ENCODE results near the gene SLC15A3.
A peak's percentile ranks its signal among the peaks of the same experiment; 100 is the strongest.

Gene SLC15A3

DNA sequence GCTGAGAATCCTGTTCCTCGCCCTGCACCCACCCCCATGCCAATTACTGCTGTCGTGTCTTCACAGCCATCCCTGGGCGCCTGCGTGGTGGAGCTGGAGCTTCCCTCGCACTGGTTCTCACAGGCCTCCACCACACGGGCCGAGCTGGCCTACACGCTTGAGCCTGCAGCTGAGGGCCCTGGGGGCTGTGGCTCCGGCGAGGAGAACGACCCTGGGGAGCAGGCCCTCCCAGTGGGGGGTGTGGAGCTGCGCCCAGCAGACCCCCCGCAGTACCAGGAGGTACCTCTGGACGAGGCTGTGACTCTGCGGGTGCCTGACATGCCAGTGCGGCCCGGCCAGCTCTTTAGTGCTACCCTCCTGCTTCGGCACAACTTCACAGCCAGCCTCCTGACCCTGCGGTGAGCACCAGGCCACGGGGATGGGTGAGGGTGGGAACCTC, 23.4 kb downstream of the SLC15A3 start:
- no peak for DNase-seq (ENCODE audit: low spot score)

DNA sequence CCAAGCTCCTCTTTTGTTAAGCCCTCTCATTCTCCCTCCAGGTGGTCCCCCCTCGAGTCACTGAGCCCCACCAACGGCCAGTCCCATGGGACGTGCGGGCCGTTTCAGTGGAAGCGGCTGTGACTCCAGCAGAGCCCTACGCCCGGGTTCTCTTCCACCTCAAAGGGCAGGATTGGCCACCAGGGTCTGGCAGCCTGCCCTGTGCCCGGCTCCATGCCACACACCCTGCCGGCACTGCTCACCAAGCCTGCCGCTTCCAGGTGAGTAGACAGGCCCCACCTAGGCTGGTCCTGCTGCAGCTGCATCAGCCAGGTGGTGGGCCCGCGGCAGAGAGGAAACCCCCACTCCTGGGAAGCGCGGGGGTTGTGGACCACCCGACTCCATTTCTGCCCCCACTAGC, 24.4 kb downstream of the SLC15A3 start:
- DNase-seq (ENCODE audit: low spot score), result no peak

- no peak for DNase-seq (ENCODE audit: low spot score)
These were observed 24.8 kb downstream of the SLC15A3 start for GRCh38 chr11:60927061-60927592.

- no peak for DNase-seq (ENCODE audit: low spot score)
These were observed 25.5 kb downstream of the SLC15A3 start for GRCh38 chr11:60926500-60926899.

DNA sequence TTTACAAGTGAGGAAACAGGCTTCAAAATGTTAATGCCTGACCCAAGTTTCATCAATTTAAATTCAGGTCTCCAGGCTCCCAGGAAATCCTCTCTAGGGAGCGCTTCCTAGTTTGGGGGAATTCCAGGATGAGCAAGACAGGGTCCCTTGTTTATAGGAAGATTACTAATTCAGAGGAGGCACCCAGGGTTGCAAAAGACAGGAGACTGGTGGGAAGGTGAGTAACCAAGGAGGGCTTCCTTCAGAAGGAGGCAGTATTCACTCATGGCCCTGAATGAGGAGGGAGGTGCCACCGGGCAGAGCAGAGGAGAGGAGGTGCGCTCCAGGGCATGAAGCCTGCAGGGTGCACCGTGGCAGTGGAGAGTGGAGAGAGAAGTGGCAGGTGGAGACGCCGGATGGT, 26.1 kb downstream of the SLC15A3 start:
- no peak for DNase-seq (ENCODE audit: low spot score)

DNA sequence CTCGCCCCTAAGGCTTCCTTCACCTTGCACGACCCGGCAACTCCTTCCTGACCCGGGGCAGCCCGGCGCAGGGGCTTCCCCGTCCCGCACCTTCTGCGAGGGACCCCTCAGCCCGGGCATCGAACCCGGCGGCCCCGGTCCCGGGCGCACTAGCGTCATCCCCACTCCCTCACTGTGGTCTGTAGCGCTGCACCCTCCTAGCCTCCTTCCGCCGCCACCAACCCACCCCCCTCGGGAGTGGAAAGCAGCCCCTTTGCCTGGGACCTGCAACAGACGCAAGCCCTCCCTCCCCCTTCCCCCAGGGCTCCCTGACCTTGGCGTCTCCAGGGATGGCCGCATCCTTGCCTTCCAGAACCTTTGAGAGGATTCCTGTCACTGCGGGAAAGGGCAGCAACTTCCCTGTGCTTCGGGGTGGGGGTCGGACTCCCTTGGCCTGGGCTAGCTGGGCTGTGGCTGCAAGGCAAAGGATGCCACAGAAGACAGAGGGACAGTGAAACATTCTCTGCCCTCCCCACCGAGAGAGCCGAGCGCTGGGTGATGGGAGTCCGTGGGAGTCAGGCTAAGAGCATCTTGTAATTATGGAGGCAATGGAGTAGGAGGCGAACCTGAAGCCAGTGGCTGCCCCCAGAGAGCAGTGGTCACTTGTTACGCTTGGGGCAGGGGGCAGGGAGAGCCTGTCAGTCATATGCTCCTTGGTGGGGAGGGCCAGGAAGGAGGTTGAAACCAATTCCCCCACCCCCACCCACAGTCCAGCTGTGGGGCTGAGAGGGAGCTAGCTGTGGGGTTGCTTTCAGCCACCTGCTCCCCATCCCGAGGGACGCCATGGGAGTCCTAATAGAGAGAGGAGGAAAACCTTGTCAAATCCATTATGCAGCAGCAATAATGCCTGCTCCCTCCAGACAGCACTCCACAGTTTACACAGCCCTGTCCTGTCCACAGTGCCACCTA, 26.8 kb downstream of the SLC15A3 start:
- no peak for DNase-seq (ENCODE audit: low spot score)

GRCh38 chr11:60924110-60924905, 27.7 kb downstream of the SLC15A3 start, which contains the start of gene TMEM132A:
TMEM132A (plus strand) TSS chr11:60924460; CDS start chr11:60924634, 174 bp downstream.
- peak; percentile 73 for DNase-seq (ENCODE audit: low spot score)

GRCh38 chr11:60923800-60924109, 28.2 kb downstream of the SLC15A3 start:
- DNase-seq (ENCODE audit: low spot score), result no peak

- no peak for DNase-seq (ENCODE audit: low spot score)
These were observed 28.6 kb downstream of the SLC15A3 start for GRCh38 chr11:60923326-60923725.

DNA sequence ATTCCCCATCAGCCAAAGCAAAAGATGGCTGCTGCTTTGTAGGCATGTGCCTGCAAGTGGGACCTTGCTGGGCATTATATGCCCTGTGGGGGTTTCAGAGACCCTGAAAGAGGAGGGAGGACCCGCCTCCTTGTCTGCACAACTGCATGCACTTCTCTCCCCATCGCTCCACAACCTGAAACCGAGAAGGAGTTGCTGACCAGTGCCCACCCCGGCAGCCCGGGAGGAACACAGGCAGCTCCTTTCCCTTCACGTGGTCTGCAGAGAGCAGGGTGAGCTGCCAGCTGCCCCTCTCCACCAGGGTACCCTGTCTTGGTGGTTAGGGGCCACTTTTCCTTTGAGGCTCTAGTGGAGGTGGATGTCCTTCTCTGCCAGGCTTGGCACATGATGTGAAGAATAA, 29.1 kb downstream of the SLC15A3 start:
- DNase-seq (ENCODE audit: low spot score), result no peak

GRCh38 chr11:60921777-60922335, 30.1 kb downstream of the SLC15A3 start:
- DNase-seq (ENCODE audit: low spot score), result no peak

GRCh38 chr11:60921259-60921658, 30.7 kb downstream of the SLC15A3 start:
- DNase-seq (ENCODE audit: low spot score), result no peak

DNA sequence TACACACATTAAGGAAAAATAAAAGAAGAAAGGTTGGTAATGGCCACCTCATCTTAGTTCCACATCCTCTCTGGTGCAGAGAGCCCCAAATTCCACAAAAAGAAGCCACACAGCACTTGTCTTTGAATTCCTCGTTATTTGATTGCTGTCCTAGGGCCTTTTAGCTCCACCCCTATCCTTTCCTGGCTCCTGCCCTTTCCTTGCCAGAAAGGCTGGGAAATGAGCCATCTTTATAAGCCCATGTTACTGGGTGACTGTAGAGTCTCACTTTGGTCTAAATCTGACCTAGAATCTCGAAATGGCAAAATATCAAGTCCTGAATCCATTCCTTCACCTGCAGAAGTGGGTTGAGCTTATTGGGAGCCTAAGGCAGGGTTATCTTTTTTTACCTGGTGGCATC, 32.0 kb downstream of the SLC15A3 start:
- no peak for DNase-seq (ENCODE audit: low spot score)

DNA sequence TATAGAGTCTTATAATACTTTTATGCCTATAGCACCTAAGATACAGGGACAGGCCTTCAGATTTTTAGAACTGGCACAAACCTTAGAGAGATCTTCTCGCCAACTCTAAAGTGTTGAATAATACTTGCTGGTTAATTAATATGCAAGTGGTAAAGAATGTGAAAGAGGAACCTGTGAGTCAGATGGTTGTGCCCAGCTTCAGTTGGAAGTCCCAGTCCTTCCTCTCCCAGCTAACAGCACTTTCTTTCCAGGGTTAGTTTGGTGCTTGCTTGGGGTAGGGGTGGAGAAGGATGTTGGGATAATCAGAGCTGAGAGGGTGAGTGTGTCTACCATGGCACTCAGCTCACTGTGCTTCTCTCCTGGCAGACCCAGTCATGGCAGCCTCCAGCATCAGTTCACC, 32.7 kb downstream of the SLC15A3 start:
- no peak for DNase-seq (ENCODE audit: low spot score)

- DNase-seq (ENCODE audit: low spot score), result no peak
These were observed 33.1 kb downstream of the SLC15A3 start for GRCh38 chr11:60918939-60919265.

GRCh38 chr11:60918251-60918938, 33.6 kb downstream of the SLC15A3 start:
- no peak for DNase-seq (ENCODE audit: low spot score)

GRCh38 chr11:60917267-60917666, 34.7 kb downstream of the SLC15A3 start:
- DNase-seq (ENCODE audit: low spot score), result no peak

GRCh38 chr11:60916669-60917206, 35.2 kb downstream of the SLC15A3 start:
- no peak for DNase-seq (ENCODE audit: low spot score)

GRCh38 chr11:60915248-60915914, 36.6 kb downstream of the SLC15A3 start:
- DNase-seq (ENCODE audit: low spot score), result no peak

- DNase-seq (ENCODE audit: low spot score), result no peak
These were observed 37.2 kb downstream of the SLC15A3 start for GRCh38 chr11:60914633-60915247.

Data from globus pallidus (tissue), 1 donor.